HG02610 (cell line): Measurements from ENCODE around the gene IZUMO4.
A peak's percentile ranks its signal among the peaks of the same experiment; 100 is the strongest.
"Not testable (repeated sequence)": the region's sequence is repeated elsewhere in the genome, so short reads cannot be mapped to it uniquely, and the experiment has no call there.

ENCODE experiments used
- ATAC-seq: cut with Tn5 transposase; IDR thresholded peaks from one replicate; pipeline ENCODE4 v1.9.1; 2021; ENCODE audit warnings: mild to moderate bottlenecking, moderate library complexity; ENCODE audit not compliant: unreplicated experiment

Gene IZUMO4

DNA sequence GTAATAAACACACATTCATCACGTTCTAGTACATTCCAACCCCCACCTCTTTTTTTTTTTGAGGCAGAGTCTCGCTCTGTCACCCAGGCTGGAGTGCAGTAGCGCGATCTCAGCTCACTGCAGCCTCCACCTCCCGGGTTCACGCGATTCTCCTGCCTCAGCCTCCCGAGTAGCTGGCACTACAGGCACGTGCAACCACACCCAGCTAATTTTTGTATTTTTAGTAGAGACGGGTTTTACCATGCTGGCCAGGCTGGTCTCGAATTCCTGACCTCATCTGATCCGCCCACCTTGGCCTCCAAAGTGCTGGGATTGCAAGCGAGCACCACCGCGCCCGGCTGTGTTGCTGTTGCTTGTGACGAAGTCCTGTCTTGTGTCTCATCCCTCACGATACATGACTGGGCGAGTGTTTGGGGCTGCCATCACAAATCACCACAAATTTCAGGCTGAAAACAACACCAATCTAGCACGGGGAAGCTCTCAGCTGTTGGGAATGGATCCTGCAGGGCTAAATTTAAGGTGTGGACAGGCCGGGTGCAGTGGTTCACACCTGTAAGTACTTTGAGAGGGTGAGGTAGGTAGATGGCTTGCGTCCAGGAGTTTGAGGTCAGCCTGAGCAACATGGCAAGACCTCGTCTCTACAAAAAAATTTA lies 16.3 kb upstream of the IZUMO4 start:
- no peak for ATAC-seq

DNA sequence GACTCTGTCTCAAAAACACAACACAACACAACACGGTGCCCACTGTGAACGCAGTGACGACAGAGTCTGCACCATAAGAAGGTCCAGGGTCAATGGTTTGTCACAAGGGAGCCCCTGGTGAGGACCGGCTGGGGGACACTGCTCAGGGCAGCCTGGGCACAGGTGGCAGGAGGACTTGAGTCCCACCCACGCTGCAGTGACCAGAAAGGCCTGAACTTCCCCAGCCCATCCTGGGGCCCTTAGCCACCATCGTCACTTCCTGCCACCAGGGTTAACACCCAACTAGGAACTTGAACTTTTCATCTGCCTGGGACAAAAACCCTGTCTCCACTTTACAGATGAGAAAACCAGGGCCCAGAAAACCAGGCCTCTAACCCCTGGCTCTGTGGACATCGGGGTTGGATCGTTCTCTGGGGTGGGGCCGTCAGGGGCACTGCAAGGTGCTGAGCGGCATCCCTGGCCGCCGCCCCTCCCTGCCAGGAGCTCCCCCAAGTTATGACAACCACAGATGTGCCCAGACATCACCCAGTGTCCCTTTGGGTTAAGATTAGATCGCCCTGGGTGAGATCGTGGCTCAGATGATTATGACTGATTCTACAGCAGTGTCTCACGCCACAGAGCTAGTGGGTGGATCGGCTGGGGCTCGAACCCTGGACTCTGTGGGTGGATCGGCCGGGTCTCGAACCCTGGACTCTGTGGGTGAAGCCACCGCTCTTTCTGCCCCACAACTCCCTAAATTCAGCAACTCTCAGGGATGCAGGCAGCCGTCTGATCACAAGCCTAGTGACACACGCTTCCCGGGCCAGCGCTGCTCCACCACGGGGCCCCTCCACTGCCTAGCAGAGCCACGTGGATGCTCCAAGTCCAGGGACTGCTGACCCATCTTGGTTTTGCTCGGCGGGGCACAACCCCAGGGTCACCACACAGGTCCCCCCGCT lies 14.6 kb upstream of the IZUMO4 start:
- ATAC-seq, result no peak

DNA sequence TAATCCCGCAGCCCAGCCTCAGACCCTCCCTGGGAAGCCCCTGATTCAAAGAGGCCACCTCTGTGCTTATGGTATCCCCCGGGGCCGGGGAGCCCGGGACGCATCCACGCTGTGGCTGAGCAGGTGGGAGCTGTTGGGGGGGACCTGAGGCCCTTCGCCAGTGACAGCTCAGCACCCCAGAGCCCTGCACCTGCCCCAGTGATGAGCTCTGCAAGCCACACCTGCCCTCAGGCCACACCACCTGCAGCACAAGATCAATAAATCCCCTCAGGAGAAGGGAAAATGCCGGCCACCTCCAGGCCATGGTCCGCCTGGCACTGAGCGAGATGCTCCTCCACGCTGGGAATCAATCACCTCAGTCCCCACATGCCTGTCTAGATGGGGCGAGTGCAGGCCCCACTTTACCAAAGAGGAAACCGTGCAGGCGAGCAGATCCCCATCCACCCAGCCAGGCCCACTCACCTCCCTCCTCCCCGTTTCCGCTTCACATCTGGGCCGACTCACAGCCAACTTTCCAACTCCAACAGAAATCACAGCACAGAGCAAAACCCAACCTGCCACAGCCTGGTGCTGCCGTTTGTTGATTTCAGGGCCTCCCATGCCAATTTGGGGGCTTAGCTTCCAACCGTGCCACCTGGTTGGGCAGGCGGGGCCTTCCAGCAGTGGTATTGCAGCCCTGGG lies 13.4 kb upstream of the IZUMO4 start:
- no peak for ATAC-seq

DNA sequence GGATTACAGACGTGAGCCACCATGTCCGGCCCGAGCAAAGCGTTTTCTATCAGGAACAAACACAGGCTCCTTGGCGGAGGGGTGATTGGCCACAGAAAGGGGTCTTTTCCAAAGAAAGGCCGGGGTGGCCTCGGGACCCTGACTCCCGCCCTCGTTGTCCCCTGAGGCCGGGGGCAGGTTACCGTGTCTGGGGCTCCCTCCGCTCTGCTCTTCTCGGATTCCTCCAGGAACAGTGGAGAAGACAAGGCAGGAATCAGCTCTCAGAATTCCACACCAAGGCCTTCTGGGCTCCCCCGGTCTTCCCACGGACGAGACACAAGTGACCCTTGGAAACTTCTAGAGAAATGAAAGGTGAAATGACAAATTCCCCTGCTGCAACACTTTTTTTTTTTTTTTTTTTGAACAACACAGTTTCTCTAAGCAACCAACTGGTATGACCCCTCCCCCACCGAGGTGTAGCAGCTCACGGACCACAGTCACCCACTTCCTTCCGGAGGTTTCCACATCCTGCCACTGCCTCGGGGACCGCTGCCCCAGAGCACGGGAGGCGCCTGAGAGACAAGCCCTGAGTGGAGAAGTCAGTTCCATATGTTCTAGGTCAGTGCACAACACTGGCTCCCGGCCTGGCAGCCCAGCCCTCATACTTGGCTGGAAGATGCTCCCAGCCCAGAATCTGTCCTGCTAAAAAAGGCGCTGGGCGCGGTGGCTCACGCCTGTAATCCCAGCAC lies 11.6 kb upstream of the IZUMO4 start:
- peak; percentile 36 for ATAC-seq

DNA sequence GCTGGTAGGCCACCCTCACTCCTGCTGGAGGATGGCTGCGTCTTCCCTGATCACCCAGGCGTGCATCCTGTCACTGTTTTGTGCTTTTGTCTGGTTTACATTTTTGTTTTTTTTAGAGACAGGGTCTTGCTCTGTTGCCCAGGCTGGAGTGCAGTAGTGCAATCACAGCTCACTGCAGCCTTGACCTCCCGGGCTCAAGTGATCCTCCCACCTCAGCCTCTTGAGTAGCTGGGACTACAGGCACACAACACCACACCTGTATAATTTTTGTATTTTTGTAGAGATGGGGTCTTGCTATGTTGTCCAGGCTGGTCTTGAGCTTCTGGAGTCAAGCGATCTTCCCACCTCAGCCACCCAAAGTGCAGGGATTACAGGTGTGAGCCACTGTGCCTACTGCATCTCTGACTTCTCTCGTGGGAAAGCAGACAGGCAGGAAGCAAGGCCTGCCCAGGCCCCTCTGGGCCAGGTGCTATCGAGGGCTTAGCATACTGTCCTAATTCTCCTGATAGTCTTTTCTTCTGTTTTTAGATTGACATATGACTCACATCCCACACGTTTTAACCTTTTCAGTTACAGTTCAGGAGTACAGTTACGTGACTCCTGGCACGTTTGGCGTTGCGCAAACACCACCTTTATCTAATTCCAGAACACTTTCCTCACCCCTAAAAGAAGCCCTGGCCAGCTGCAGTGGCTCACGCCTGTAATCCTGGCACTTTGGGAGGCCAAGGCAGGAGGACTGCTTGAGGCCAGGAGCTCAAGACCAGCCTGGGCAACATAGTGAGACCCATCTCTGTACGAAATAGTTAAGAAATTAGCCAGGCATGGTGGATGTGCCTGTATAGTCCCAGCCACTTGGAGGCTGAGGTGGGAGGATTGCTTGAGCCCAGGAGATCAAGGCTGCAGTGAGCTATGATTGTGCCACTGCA lies 9.8 kb upstream of the IZUMO4 start:
- not testable (repeated sequence) for ATAC-seq

DNA sequence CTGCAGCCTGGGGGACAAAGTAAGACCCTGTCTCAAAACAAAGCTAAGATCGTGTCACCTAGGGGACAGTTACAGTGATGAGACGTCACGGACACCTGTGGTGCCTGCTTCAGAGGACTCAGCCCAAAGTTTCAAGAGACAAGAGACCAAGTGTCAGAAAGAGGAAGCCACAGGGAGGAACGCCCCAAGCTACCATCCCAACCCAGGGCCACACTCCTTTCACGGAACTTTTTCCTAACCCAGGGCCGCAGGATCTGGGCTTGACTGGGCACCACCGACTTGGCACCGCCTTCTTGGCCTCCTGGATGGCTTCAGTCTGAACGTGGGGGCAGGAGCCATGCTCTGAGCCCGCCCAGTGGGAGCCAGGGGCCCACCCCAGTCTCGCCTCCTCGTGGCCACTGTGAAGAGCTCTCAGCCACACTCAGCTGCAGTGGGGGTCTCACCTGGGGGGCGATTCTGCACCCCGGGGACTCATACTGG lies 9.1 kb upstream of the IZUMO4 start:
- ATAC-seq, result no peak

DNA sequence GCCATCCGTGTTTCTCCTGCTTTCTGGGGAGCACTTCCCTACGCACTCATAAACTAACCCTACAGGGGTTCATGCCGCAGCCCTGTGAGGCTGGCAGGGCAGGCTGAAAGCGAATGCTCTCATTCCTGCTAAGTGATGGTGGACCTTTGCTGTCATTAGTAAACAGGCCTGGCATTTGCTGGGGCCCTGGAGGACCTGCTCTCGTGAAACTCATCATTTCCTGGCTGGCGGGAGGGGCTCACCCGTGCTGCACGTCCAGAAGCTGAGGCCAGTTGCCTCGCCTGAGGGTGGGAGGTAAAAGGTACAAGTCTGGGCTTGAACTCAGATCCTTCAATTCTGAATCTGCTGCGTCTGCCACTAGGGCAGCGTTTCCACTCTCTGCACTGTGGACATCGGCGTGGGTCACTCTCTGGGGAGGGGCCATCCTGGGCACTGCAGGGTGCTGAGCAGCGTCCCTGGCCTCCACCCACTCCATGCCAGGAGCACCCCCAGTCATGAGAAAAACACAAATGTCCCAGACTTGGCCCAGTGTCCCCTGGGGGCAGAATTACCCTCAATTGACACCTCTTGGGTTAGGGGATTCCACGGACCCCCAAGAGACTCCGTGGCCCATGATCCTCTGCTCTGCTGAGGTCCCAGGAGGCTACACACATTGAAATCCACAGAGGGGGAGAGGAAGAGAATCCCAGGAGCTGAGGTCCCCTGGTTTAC lies 7.6 kb upstream of the IZUMO4 start:
- no peak for ATAC-seq

DNA sequence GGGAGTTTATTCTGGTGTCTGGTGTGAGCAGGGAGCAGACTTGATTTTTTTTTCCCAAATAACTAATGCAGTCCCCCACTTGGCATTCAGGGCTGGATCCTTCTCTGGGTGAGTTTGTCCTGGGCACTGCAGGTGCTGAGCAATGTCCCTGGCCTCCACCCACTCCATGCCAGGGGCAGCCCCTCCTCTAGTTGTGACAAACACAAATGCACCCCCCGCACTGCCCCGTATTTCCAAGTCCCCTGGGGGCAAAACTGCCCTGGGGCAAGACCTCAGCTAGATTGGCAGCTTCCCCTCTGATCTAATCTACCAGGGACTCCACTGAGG lies 7.0 kb upstream of the IZUMO4 start:
- no peak for ATAC-seq

DNA sequence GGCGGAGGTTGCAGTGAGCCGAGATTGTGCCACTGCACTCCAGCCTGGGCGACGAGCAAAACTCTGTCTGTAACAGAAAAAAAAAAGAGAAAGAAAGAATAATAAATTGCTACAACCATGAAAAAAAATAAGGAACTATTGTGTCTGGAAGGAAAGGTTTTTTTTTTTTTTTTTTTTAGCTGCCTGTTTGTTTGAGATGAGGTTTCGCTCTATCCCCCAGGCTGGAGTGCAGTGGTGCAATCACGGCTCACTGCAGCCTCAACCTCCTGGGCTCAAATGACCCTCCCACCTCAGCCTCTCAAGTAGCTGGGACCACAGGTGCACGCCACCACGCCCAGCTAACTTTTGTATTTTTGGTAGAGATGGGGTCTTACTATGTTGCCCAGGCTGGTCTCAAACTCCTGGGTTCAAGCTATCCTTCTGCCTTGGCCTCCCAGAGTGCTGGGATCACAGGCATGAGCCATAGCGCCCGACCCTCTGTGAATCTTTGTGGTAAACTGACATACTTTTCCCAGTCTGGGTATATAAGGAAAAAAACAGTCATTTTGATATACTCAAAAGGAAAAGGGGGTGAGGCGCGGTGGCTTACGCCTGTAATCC lies 4.7 kb upstream of the IZUMO4 start:
- not testable (repeated sequence) for ATAC-seq

DNA sequence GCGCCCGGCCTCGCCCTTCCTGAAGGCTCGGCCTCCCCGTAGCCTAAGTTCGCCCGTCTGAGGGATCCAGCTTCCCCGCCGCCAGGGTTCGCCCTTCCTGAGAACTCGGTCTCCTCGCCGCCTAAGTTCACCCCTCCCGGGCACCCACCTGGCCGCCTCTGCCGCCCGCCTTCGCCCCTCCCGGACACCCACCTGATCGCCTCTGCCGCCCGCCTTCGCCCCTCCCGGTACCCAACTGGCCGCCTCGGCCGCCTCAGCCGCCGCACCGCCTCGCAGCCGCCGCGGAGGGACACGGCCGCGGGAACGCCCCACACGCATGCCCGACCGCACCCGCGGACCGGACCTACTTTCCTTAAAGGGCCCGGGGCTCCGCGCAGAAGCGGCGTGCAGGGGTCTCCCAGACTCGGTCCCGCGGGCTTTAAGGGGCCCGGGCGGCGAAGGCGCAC lies 658 bp upstream of the IZUMO4 start, which contains the start of gene MOB3A:
MOB3A (minus strand) TSS at position 293 of the 446 bp plus-strand sequence. CDS start 17,766 bp downstream, outside the sequence.
- peak; percentile 28 for ATAC-seq

DNA sequence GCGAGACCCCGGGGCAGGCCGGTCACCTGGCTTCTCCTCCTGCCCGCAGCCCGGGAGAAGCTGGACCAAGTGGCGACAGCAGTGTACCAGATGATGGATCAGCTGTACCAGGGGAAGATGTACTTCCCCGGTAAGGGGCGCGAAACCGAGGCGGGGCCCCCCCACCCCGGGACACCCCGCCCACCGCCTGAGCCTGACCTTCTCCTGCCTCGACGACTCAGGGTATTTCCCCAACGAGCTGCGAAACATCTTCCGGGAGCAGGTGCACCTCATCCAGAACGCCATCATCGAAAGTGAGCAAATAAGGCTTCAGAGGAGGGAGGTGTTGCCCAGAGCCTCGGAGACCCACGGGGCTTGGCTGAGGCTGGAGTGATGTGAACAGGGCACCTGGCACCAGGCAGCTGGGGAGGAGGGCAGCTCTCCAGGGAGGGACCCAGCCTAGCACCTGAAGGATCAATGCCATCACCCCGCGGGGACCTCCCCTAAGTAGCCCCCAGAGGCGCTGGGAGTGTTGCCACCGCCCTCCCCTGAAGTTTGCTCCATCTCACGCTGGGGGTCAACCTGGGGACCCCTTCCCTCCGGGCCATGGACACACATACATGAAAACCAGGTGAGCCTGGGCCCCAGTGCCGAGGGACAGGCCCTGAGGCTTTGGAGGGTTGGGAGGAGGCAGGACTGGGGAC lies 629 bp downstream of the IZUMO4 start:
- no peak for ATAC-seq

DNA sequence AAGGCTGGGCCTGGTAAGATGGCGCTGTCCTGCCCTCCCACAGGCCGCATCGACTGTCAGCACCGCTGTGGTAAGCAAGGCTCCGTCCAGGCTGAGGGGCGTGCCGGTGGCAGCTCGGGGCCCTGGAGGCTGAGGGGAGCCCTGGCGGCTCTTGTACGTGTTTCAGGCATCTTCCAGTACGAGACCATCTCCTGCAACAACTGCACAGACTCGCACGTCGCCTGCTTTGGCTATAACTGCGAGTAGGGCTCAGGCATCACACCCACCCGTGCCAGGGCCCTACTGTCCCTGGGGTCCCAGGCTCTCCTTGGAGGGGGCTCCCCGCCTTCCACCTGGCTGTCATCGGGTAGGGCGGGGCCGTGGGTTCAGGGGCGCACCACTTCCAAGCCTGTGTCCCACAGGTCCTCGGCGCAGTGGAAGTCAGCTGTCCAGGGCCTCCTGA lies 1.2 kb downstream of the IZUMO4 start:
- ATAC-seq, result no peak

DNA sequence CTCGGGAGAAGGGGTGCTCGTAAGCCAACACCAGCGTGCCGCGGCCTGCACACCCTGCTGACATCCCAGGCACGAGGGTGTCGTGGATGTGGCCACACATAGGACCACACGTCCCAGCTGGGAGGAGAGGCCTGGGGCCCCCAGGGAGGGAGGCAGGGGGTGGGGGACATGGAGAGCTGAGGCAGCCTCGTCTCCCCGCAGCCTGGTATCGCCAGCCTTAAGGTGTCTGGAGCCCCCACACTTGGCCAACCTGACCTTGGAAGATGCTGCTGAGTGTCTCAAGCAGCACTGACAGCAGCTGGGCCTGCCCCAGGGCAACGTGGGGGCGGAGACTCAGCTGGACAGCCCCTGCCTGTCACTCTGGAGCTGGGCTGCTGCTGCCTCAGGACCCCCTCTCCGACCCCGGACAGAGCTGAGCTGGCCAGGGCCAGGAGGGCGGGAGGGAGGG lies 2.4 kb downstream of the IZUMO4 start:
- no peak for ATAC-seq

DNA sequence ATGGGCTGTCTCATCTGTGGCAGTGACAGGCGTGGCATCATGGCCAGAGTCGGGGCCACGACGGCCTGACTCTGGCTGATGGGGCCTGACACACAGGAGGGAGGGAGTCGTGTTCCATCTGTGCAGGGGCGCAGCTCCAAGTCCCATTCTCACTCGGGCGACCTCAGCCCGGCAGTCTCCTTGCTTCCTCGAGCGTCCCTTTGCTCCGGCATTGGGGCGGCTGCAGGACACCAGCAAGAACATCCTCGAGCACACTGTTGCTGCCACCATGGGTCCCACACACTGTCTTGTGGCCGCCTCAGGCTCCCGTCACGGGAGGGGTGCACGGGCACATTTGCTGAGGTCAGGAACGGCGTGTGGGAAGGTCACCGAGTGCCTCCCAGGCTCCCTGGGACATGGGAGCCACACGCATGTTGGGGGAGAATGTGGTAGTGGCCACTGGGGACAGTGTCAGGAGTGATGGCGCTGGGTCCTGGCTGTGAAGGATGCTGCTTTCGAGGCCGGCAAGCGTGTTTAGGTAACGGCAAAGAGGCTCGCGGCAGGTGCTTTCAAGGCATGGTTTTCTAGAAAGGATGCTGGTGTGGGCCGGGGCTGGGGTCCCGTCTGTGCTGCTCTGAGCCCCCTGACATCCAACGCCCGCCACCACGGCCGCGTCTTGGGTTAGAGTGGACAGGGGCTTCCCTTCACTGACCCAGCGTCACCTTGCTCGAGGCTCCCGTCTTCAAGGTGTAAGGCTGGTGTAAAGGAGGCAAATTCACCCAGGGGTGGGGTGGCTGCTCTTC lies 3.4 kb downstream of the IZUMO4 start:
- no peak for ATAC-seq

DNA sequence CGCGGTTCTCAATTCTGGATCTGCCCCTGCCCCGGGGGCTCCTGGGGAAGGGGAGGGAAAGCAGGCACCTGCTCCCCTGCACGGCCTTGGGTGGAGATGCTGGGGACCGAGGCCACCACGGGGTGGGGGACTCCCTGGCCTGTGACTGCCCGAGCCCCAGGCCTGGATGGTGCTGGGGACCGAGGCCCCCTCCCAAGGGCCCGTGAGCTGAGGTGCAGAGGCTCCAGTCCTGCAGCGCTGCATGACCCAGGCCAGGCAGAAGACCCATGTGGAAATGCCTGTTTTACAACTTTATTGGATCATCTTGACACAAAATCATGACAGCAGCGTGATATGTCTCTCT lies 4.0 kb downstream of the IZUMO4 start:
- ATAC-seq, result no peak

DNA sequence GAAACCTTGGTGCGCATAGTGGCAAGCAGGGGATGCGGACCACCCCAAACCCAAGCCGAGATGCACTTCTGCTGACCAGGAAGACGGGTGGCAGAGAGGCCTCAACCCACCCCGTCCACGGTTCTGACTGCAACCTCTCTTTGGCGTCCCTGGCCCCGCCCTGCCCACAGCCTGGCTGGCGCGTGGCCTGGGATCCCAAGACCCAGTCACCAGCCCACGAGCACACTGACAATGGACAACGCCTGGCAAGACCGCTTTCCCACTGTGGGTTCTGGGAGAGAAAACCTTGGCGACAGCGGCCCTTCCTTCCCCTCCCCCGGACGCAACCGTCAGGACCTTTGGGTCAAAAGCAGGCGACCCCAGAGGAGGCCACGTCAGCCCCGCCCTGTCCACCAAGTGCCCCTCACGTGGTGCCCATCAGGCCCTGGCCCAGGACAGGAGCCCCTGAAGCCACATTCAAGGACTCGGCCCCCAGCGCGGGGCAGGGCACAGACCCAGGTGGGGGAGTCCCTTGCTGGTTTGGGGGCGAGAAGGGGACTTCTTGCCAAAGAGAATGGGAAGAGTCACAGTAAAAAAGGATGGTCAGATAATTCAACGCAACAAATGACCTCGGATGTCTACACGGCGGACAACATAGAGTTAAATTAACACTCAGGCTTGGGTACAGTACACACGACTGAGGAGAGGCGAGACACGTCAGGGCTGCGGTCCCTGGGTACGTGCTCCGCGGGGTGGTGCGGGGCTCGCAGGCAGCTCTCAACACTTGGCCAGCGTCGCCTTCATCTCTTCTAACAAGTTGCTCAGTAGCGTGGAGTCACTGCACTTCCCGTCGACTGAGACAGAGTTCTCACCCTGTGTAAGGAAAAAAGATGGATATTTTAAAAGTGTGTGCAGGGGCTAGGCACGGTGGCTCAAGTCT lies 5.0 kb downstream of the IZUMO4 start:
- ATAC-seq, result no peak
